ENCODE data around the gene TXNDC15. TPM values are rescaled to one million over a fixed set of nuclear protein-coding genes. Genes with fewer than 3 reads are reported as not detected.
A peak's percentile ranks its signal among the peaks of the same experiment; 100 is the strongest.
"Not testable (repeated sequence)": the region's sequence is repeated elsewhere in the genome, so short reads cannot be mapped to it uniquely, and the experiment has no call there.

The TXNDC15 gene
- total RNA-seq, 2 experiments from 2014 or later: 40.6 to 50.0 TPM

DNA sequence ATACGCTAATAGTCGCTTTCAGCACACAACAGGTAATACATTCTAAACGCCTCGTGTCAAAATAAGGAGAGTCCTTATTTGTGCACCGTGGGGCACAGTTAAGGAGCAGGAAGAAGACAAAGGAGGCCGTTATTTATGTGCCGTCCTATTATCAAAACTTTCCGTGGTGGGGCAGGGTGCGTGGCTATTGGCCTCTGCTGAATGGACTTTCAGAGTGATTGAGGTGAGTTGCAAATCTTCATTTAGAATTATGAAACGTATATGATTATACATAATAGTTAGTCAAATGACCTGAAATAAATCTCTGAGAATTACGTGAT, 27.6 kb upstream of the TXNDC15 start:
- POLR2A ChIA-PET: no interaction called here
- no peaks in the 10 kb centered on the region for H3K27me3 Mint-ChIP-seq
- H3K4me3 Mint-ChIP-seq: peak overlapping the region; percentile 93

GRCh38 chr5:134849434-134849933, 24.7 kb upstream of the TXNDC15 start:
- H3K27ac Mint-ChIP-seq, H3K4me3 Mint-ChIP-seq, H3K9me3 Mint-ChIP-seq, DNase-seq, H3K27me3 Mint-ChIP-seq: not testable (repeated sequence)
- CTCF ChIA-PET: interaction anchor here (0.9 to 4.9 kb wide), 6 partner anchors 10 to 55 kb away, joined by 3 to 24 read pairs (median 4); partner anchors contain the start of gene PCBD2
- H3K36me3 Mint-ChIP-seq (ENCODE audit: low read depth): peaks cover 32% of the 10 kb centered on the region
- POLR2A ChIA-PET: interaction anchor here (0.7 kb wide), 1 partner anchor 9 kb away, joined by 4 read pairs; no protein-coding TSS in a partner anchor
- peaks cover 56% of the 10 kb centered on the region for H3K4me1 Mint-ChIP-seq

More for the DNA sequence above, 27.6 kb upstream of the TXNDC15 start:
- CTCF ChIA-PET: interaction anchor here (0.5 to 4.9 kb wide), 3 partner anchors 13 to 58 kb away, joined by 4 to 24 read pairs (median 6); partner anchors contain the start of gene PCBD2
- Mint-ChIP-seq H3K27ac (peak overlapping the region; percentile 99), H3K36me3 (ENCODE audit: low read depth) (peaks cover 25% of the 10 kb centered on the region), H3K9me3 (no peaks in the 10 kb centered on the region), H3K4me1 (peaks cover 43% of the 10 kb centered on the region)
- DNase-seq: peak; percentile 32

GRCh38 chr5:134851307-134851923, 22.8 kb upstream of the TXNDC15 start:
- Mint-ChIP-seq H3K27me3 (no peaks in the 10 kb centered on the region), H3K27ac (peak overlapping the region; percentile 36), H3K36me3 (ENCODE audit: low read depth) (peaks cover 39% of the 10 kb centered on the region), H3K9me3 (no peaks in the 10 kb centered on the region), H3K4me1 (peaks cover 51% of the 10 kb centered on the region), H3K4me3 (no peak overlapping the region)
- DNase-seq: no peak
- ChIA-PET POLR2A (interaction anchor here (0.5 kb wide), 1 partner anchor 9 kb away, joined by 4 read pairs; no protein-coding TSS in a partner anchor), CTCF (interaction anchor here (1.1 to 4.9 kb wide), 3 partner anchors 8 to 53 kb away, joined by 3 to 24 read pairs (median 3); partner anchors contain the start of gene PCBD2)

DNA sequence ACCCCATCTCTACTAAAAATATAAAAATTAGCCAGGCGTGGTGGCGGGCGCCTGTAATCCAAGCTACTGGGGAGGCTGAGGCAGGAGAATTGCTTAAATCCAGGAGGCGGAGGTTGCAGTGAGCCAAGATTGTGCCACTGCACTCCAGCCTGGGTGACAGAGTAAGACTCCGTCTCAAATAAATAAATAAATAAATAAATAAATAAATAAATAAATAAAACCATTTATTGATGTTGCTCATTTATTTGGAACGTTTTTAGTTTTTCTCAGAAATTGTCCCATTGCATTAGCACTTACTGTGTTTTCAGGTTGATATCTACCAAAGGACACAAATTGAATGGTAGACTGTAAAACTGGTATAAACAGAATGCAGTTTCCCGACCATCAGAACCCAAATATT, 17.7 kb upstream of the TXNDC15 start:
- H3K27me3 Mint-ChIP-seq, H3K9me3 Mint-ChIP-seq, DNase-seq, CTCF ChIA-PET, POLR2A ChIA-PET, H3K4me3 Mint-ChIP-seq, H3K27ac Mint-ChIP-seq: not testable (repeated sequence)
- Mint-ChIP-seq H3K36me3 (ENCODE audit: low read depth) (peaks cover 30% of the 10 kb centered on the region), H3K4me1 (peaks cover 24% of the 10 kb centered on the region)

DNA sequence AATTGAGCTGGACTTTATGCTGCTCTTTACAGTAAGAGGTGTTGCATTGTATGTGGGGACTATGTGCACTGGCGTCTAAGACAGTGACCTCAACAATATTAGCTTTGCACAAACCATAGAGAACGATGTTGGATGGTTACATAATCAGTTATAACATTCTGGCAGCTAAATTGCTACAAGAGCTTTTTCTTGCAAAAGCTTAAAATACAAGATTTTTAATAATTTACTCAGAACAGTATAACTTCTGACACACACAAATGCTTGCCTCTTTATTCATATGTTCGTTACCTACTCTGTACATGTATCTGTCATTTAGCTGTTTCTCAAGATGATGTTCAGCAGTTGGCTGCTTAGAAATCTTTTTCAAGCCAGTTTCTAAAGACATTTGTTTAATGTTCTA, 16.8 kb upstream of the TXNDC15 start:
- no peak for DNase-seq
- CTCF ChIA-PET: interaction anchor here (0.8 to 0.9 kb wide), 2 partner anchors 44 to 47 kb away, joined by 3 read pairs; partner anchors contain the start of gene PCBD2
- H3K27ac Mint-ChIP-seq: no peak overlapping the region
- H3K36me3 Mint-ChIP-seq (ENCODE audit: low read depth): peaks cover 27% of the 10 kb centered on the region
- peaks cover 18% of the 10 kb centered on the region for H3K4me1 Mint-ChIP-seq
- H3K27me3 Mint-ChIP-seq: no peaks in the 10 kb centered on the region
- POLR2A ChIA-PET: no interaction called here
- H3K4me3 Mint-ChIP-seq: no peak overlapping the region
- no peaks in the 10 kb centered on the region for H3K9me3 Mint-ChIP-seq

GRCh38 chr5:134864707-134865106, 9.5 kb upstream of the TXNDC15 start:
- H3K4me1 Mint-ChIP-seq: no peaks in the 10 kb centered on the region
- no peak for DNase-seq
- H3K4me3 Mint-ChIP-seq: no peak overlapping the region
- CTCF ChIA-PET: interaction anchor here (0.8 to 1.5 kb wide), 3 partner anchors 24 to 40 kb away, joined by 3 to 5 read pairs (median 3); partner anchors contain the start of gene PCBD2
- no peaks in the 10 kb centered on the region for H3K9me3 Mint-ChIP-seq
- H3K36me3 Mint-ChIP-seq (ENCODE audit: low read depth): peaks cover 8% of the 10 kb centered on the region
- no peaks in the 10 kb centered on the region for H3K27me3 Mint-ChIP-seq
- POLR2A ChIA-PET: no interaction called here
- H3K27ac Mint-ChIP-seq: no peak overlapping the region

- ChIA-PET POLR2A (interaction anchor here (1.4 kb wide), 1 partner anchor 28 kb away, joined by 5 read pairs; the partner anchor contains the start of gene C5orf24), CTCF (interaction anchor here (0.5 to 2.5 kb wide), 2 partner anchors 25 to 31 kb away, joined by 4 to 19 read pairs; partner anchors contain the start of gene PCBD2)
- DNase-seq: peak; percentile 35
- peaks cover 19% of the 10 kb centered on the region for H3K36me3 Mint-ChIP-seq (ENCODE audit: low read depth)
- peak overlapping the region; percentile 99 for H3K27ac Mint-ChIP-seq
- H3K27me3 Mint-ChIP-seq: no peaks in the 10 kb centered on the region
- H3K4me1 Mint-ChIP-seq: peaks cover 42% of the 10 kb centered on the region
- H3K4me3 Mint-ChIP-seq: peak overlapping the region; percentile 92
- peaks cover 2% of the 10 kb centered on the region for H3K9me3 Mint-ChIP-seq
These were observed 677 bp upstream of the TXNDC15 start for GRCh38 chr5:134873494-134873893.

DNA sequence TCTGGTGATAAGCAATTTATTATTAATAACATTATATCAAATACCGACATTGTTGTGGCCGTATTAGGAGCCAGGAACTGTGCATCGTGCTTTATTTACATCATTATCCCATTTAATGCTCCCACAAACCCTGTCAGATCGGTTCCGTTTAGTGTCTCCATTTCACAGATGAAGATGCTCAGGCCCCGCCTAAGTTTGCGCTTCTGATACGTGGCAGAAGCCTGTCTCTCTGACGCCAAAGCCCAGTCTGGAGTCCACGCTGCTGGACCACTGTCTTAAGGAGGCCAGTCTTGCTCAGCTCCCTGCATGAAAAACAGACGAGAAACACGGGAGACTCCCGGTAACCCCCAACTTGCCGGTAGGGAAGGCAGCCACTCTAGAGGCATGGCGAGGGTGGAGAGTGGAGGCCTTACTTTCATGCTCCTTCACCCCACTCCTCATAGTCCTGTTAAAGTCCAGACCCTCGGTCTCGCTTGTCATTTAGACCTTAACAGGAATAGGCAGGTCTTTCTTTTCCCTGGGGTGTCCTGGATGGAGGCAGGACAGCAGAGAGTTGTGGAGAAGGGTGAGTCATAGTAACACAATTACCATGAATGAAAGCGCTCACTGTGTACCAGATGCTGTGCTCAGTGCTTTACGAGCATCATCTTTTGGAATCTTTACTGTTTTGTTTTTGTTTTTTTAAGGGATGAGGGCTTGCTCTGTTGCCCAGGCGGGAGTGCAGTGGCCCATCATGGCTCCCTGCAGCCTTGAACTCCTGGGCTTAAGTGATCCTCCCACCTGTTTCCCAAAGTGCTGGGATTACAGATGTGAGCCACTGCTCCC, 872 bp downstream of the TXNDC15 start:
- H3K9me3 Mint-ChIP-seq: peaks cover 2% of the 10 kb centered on the region
- CTCF ChIA-PET: interaction anchor here (0.5 to 2.5 kb wide), 3 partner anchors 29 to 397 kb away, joined by 3 to 19 read pairs (median 4); partner anchors contain the start of gene PCBD2
- H3K4me1 Mint-ChIP-seq: peaks cover 52% of the 10 kb centered on the region
- H3K36me3 Mint-ChIP-seq (ENCODE audit: low read depth): peaks cover 23% of the 10 kb centered on the region
- DNase-seq: peak; percentile 40
- POLR2A ChIA-PET: interaction anchor here (1.4 kb wide), 1 partner anchor 29 kb away, joined by 5 read pairs; the partner anchor contains the start of gene C5orf24
- H3K4me3 Mint-ChIP-seq: peak overlapping the region; percentile 92
- H3K27ac Mint-ChIP-seq: peak overlapping the region; percentile 99
- no peaks in the 10 kb centered on the region for H3K27me3 Mint-ChIP-seq

DNA sequence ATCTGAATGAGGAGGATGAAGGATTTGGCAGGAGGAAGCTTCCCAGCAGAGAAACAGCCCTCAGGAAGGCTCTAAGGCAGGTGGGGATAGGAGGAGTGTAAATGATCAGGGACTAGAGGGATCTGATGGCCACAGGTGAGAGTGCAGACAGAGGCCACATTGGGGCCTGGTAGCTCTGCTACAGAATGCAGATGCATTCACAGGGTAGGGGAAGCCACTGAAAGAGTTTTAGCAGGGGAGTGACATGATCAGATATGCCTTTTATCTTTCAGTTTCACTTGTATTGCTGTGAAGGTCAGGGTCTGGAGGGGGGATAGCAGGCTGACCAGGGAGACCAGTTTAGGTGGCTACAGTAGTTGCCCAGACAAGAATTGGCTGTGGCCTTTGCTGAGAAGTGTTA, 3.0 kb downstream of the TXNDC15 start:
- H3K27me3 Mint-ChIP-seq: no peaks in the 10 kb centered on the region
- H3K9me3 Mint-ChIP-seq: peaks cover 2% of the 10 kb centered on the region
- H3K4me3 Mint-ChIP-seq: peak overlapping the region; percentile 4
- POLR2A ChIA-PET: no interaction called here
- H3K27ac Mint-ChIP-seq: peak overlapping the region; percentile 78
- peak; percentile 14 for DNase-seq
- H3K36me3 Mint-ChIP-seq (ENCODE audit: low read depth): peaks cover 24% of the 10 kb centered on the region
- peaks cover 56% of the 10 kb centered on the region for H3K4me1 Mint-ChIP-seq
- CTCF ChIA-PET: interaction anchor here (1.7 to 2.1 kb wide), 2 partner anchors 9 to 28 kb away, joined by 8 read pairs; partner anchors contain the start of gene PCBD2

GRCh38 chr5:134878403-134878802, 4.2 kb downstream of the TXNDC15 start:
- peaks cover 48% of the 10 kb centered on the region for H3K4me1 Mint-ChIP-seq
- H3K27ac Mint-ChIP-seq: peak overlapping the region; percentile 36
- H3K36me3 Mint-ChIP-seq (ENCODE audit: low read depth): peaks cover 24% of the 10 kb centered on the region
- ChIA-PET POLR2A (no interaction called here), CTCF (interaction anchor here (0.7 to 2.1 kb wide), 2 partner anchors 26 to 89 kb away, joined by 3 to 8 read pairs; partner anchors contain the start of gene PCBD2)
- no peak overlapping the region for H3K4me3 Mint-ChIP-seq
- peaks cover 2% of the 10 kb centered on the region for H3K9me3 Mint-ChIP-seq
- no peak for DNase-seq
- no peaks in the 10 kb centered on the region for H3K27me3 Mint-ChIP-seq

DNA sequence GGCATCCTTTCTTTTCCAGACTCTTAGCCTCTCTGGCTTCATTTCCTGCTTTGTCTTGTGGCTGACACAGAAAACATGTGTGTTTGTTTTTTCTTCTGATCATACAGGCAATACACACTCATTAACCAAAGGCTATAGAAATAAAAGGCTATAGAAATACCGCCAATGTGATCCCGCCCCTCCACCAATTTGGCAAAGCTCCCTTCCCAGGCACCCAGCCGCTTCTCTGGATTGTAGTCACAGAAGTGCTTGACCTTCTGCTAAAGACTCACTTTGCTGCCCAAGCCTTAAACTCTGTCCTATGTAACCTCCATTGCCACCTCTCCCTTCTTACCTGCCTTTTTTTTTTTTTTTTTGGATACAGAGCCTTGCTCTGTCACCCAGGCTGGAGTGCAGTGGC, 5.3 kb downstream of the TXNDC15 start:
- Mint-ChIP-seq H3K27me3 (no peaks in the 10 kb centered on the region), H3K4me1 (peaks cover 43% of the 10 kb centered on the region), H3K36me3 (ENCODE audit: low read depth) (peaks cover 24% of the 10 kb centered on the region), H3K9me3 (no peaks in the 10 kb centered on the region), H3K27ac (no peak overlapping the region), H3K4me3 (no peak overlapping the region)
- no peak for DNase-seq
- ChIA-PET CTCF (interaction anchor here (1.0 to 1.3 kb wide), 2 partner anchors 25 to 34 kb away, joined by 3 read pairs; partner anchors contain the start of genes C5orf24 and PCBD2), POLR2A (no interaction called here)

- peaks cover 20% of the 10 kb centered on the region for H3K36me3 Mint-ChIP-seq (ENCODE audit: low read depth)
- CTCF ChIA-PET, H3K9me3 Mint-ChIP-seq, H3K4me3 Mint-ChIP-seq, H3K27ac Mint-ChIP-seq, H3K27me3 Mint-ChIP-seq, POLR2A ChIA-PET, DNase-seq: not testable (repeated sequence)
- peaks cover 35% of the 10 kb centered on the region for H3K4me1 Mint-ChIP-seq
These were observed 6.8 kb downstream of the TXNDC15 start for GRCh38 chr5:134880937-134881336.

Data from activated CD4-positive, alpha-beta T cell treated with anti-CD3 and anti-CD28 coated beads, Interleukin-2, amount 10 ng/mL, durations not matched to agents 7 days and 5 days (primary cell).